Esophagus squamous epithelium (tissue), 5 donors: Measurements from ENCODE around the gene ADTRP. TPM values are rescaled to one million over a fixed set of nuclear protein-coding genes. Genes with fewer than 3 reads are reported as not detected.

ENCODE experiments used
- DNase-seq: peaks from one replicate; lab custom pipeline; 2025; lab: John Stamatoyannopoulos, UW
- H3K27ac ChIP-seq, 4 donors: fragments of 200-600 bp; sonication (generic); one replicate each; pipeline ENCODE4 v1.5.1; 2016 to 2019; ENCODE audit warnings: mild to moderate bottlenecking in 1 of 4
- H3K27me3 ChIP-seq, 4 donors: fragments of 200-600 bp; sonication (generic); 1 replicate in 3 of 4; 2 replicates in 1 of 4; pipeline versions ENCODE4 v1.5.1 to v1.6.0; 2017 to 2021; ENCODE audit warnings: antibody characterized with exemption in 1 of 4
- H3K36me3 ChIP-seq, 3 donors: fragments of 200-600 bp; sonication (generic); one replicate each; pipeline ENCODE4 v1.5.1; 2016 to 2019
- H3K4me1 ChIP-seq, 3 donors: fragments of 200-600 bp; sonication (generic); one replicate each; pipeline ENCODE4 v1.5.1; 2017 to 2019
- H3K4me3 ChIP-seq, 4 donors: fragments of 200-600 bp; sonication (generic); 1 replicate in 3 of 4; 2 replicates in 1 of 4; pipeline ENCODE4 v1.5.1; 2016 to 2019; ENCODE audit warnings: mild to moderate bottlenecking in 2 of 4, moderate library complexity in 1 of 4
- H3K9me3 ChIP-seq, 3 donors: fragments of 200-600 bp; sonication (generic); one replicate each; pipeline ENCODE4 v1.5.1; 2016 to 2019
- CTCF ChIP-seq, 6 experiments: fragments of 450-650 bp in 4 of 6; fragments of 200-600 bp in 2 of 6; sonication (generic) in 2 of 6; IDR thresholded peaks; one replicate each; pipeline ENCODE4 v1.5.1; 2016 to 2019; ENCODE audit warnings: antibody characterized with exemption in 6 of 6, mild to moderate bottlenecking in 4 of 6, moderate library complexity in 4 of 6
- POLR2A ChIP-seq, 4 donors: fragments of 450-650 bp; IDR thresholded peaks; one replicate each; pipeline ENCODE4 v1.6.1; 2017; ENCODE audit warnings: antibody characterized with exemption in 4 of 4, mild to moderate bottlenecking in 4 of 4, moderate library complexity in 3 of 4
- WGBS, 2 donors: methylation state at CpG; one replicate each; pipeline ENCODE4 v1.1.5; 2018; 5-methylcytosine and 5-hydroxymethylcytosine counted together
- intact Hi-C: fragments of 100-400 bp; cut with DNase I; formaldehyde crosslinking; loops from one replicate; pipeline ENCODE4 v1.15.0; 2022
- total RNA-seq, 4 donors: library from RNA; depleted of rRNA; stranded (reverse); fragments of >200 nt; gene quantifications; one replicate each; pipeline ENCODE4 v1.1.0, GENCODE V29; 2016
- donor health status: DM: yes; HTN: yes; CAD: no.

ADTRP gene
- total RNA-seq, 4 donors from 2014 or later, result 0.76 to 2.5 (median 1.6) TPM

- Histone ChIP-seq H3K36me3 (no peaks in the 10 kb centered on the region), H3K4me1 (peaks cover 14 to 48% (median 21%) of the 10 kb centered on the region in 3 donors), H3K27ac (no peak overlapping the region), H3K4me3 (no peak overlapping the region), H3K9me3 (no peaks in the 10 kb centered on the region), H3K27me3 (no peaks in the 10 kb centered on the region)
- intact Hi-C loops, result no loop called here
- WGBS, 2 donors, result 71 to 80% methylated on average over 4 of the region's 4 CpGs
- DNase-seq, result no peak
- TF ChIP-seq CTCF (IDR thresholded peaks at IDR 0.05), result no peak
- no peak for TF ChIP-seq POLR2A (IDR thresholded peaks at IDR 0.05)
Measured at GRCh38 chr6:11813606-11814005, 35.0 kb upstream of the ADTRP start.

GRCh38 chr6:11812951-11813350 lies 34.3 kb upstream of the ADTRP start:
- no peaks in the 10 kb centered on the region for H3K36me3 ChIP-seq
- H3K4me3 ChIP-seq, result no peak overlapping the region
- intact Hi-C loops, result no loop called here
- H3K27ac ChIP-seq, result no peak overlapping the region
- TF ChIP-seq CTCF (IDR thresholded peaks at IDR 0.05), result no peak
- TF ChIP-seq POLR2A (IDR thresholded peaks at IDR 0.05), result no peak
- WGBS, 2 donors, result 79 to 81% methylated on average over 2 of the region's 2 CpGs
- no peaks in the 10 kb centered on the region for H3K9me3 ChIP-seq
- peaks cover 14 to 48% (median 21%) of the 10 kb centered on the region in 3 donors for H3K4me1 ChIP-seq
- DNase-seq, result no peak
- no peaks in the 10 kb centered on the region for H3K27me3 ChIP-seq

- DNase-seq, result no peak
- no peaks in the 10 kb centered on the region for H3K27me3 ChIP-seq
- TF ChIP-seq POLR2A (IDR thresholded peaks at IDR 0.05), result no peak
- no peak for TF ChIP-seq CTCF (IDR thresholded peaks at IDR 0.05)
- no peaks in the 10 kb centered on the region for H3K9me3 ChIP-seq
- peaks cover 14 to 50% (median 21%) of the 10 kb centered on the region in 3 donors for H3K4me1 ChIP-seq
- no peak overlapping the region for H3K4me3 ChIP-seq
- WGBS, 2 donors, result 63 to 68% methylated on average over 1 of the region's 1 CpG
- intact Hi-C loops, result no loop called here
- H3K36me3 ChIP-seq, result no peaks in the 10 kb centered on the region
- no peak overlapping the region for H3K27ac ChIP-seq
Measured at GRCh38 chr6:11812439-11812838, 33.8 kb upstream of the ADTRP start.

GRCh38 chr6:11811644-11812264 lies 33.2 kb upstream of the ADTRP start:
- 72 to 75% methylated on average over 3 of the region's 3 CpGs for WGBS, 2 donors
- peak overlapping the region in 2 of 4 donors; percentile 61 to 70 for H3K27ac ChIP-seq
- no peak overlapping the region for H3K4me3 ChIP-seq
- peaks cover 18 to 57% (median 24%) of the 10 kb centered on the region in 3 donors for H3K4me1 ChIP-seq
- intact Hi-C loops, result no loop called here
- H3K9me3 ChIP-seq, result no peaks in the 10 kb centered on the region
- no peaks in the 10 kb centered on the region for H3K36me3 ChIP-seq
- H3K27me3 ChIP-seq, result no peaks in the 10 kb centered on the region
- no peak for TF ChIP-seq POLR2A (IDR thresholded peaks at IDR 0.05)
- TF ChIP-seq CTCF (IDR thresholded peaks at IDR 0.05), result no peak
- DNase-seq, result no peak

- Histone ChIP-seq H3K4me1 (peaks cover 19 to 64% (median 26%) of the 10 kb centered on the region in 3 donors), H3K4me3 (no peak overlapping the region), H3K36me3 (no peaks in the 10 kb centered on the region), H3K27me3 (no peaks in the 10 kb centered on the region), H3K27ac (peak overlapping the region in 3 of 4 donors; percentile 61 to 83 (median 70)), H3K9me3 (no peaks in the 10 kb centered on the region)
- intact Hi-C loops, result no loop called here
- DNase-seq, result no peak
- 60 to 66% methylated on average over 12 of the region's 12 CpGs for WGBS, 2 donors
- TF ChIP-seq CTCF (IDR thresholded peaks at IDR 0.05), result no peak
- TF ChIP-seq POLR2A (IDR thresholded peaks at IDR 0.05), result no peak
Measured at GRCh38 chr6:11810854-11811643, 32.4 kb upstream of the ADTRP start.
